GM18870 (cell line): ENCODE data around the gene FADS3.

Experiments
- ATAC-seq: cut with Tn5 transposase; IDR thresholded peaks from one replicate; pipeline ENCODE4 v1.9.1; 2021; ENCODE audit warnings: moderate library complexity; ENCODE audit not compliant: unreplicated experiment

The FADS3 gene

DNA sequence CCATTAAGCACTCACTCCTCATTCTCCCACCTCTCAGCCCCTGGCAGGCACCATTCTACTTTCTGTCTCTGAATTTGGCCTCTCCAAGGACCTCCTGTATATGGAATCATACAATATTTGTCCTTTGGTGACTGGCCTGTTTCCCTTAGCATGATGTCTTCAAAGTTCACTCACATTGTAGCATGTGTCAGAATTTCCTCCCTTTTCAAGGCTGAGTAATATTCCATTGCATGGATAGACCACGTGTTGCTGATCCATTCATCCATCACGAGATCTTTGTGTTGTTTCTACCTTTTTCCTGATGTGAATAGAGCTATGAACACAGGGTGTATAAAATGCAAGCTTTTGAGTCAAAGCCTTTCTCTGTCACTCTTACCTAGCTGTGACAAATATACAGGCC, 51.6 kb downstream of the FADS3 start:
- ATAC-seq, result no peak

DNA sequence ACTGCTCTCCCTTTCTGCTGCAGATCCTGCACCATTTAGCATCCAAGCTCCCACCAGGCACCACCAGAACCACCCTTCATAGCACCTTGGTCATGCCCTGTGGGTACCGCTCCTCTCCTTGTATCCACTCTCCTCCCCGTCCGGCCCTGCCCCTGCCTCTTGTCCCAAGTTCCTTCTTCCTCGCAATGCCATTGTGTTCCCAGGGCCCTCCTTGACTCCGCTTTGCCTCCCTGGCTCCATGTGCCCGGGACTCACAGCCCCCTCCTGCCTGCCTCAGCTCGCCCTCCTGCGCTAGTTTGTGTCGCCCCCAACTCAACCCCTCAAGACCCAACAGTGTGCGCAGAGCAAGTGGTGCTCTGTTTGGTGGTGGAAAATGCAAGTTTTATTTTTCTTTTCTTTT, 52.4 kb downstream of the FADS3 start:
- no peak for ATAC-seq

DNA sequence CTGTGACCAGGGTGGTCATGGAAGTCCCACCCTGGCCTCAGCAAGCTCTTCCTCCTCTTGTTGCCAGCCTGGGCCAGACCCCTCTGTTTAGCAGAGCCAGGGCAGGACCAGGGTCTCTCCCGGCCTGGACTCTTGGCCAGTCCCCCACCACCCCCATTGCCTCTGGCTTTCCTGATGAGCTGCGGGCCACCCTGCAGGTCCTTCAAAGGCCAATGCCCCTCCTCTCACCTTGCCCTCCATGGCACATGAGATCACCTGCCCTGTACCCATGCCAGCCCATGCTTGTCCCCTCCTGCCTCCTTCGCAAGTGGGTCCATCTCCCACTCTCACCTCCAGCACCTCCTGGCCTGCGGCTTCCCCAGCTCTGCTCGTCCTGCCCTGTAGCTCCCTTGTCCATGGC, 52.8 kb downstream of the FADS3 start:
- no peak for ATAC-seq

DNA sequence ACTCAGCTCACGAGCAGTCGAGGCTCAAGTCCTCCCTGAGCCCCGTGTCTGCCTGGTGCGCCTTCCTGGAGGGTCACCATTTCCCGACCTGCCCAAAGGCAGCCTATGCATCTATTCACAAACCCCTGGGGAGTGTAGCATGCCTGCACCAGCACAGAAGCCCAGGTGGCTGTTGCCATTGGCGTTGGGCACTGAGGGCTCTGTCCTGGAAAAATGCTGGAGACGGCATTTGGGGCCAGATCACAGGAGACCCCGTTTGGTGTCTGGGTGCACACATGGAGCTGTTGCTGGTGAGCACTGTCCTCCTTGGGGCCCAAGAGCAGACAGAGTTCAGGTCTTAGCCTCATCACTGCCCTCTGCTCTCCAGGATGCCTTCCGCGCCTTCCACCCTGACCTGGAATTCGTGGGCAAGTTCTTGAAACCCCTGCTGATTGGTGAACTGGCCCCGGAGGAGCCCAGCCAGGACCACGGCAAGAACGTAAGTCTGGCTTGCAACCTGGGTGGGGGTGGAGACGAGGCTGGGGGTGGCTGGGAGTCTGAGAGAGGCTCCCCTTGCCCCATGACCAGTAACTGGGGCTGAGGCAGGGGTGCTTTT, 53.8 kb downstream of the FADS3 start:
- ATAC-seq, result no peak

DNA sequence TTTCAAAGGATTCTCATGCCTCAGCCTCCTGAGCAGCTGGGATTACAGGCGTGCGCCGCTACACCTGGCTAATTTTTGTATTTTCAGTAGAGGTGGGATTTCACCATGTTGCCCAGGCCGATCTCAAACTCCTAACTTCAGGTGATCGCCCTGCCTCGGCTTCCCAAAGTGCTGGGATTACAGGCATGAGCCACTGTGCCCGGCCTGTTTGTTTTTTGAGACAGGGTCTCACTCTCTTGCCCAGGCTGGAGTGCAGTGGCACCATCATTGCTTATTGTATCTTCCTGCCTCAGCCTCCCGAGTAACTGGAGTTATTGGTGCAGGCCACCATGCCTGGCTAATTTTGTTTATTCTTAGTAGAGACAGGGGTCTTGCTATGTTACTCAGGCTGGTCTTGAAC, 55.2 kb downstream of the FADS3 start:
- ATAC-seq, result no peak

DNA sequence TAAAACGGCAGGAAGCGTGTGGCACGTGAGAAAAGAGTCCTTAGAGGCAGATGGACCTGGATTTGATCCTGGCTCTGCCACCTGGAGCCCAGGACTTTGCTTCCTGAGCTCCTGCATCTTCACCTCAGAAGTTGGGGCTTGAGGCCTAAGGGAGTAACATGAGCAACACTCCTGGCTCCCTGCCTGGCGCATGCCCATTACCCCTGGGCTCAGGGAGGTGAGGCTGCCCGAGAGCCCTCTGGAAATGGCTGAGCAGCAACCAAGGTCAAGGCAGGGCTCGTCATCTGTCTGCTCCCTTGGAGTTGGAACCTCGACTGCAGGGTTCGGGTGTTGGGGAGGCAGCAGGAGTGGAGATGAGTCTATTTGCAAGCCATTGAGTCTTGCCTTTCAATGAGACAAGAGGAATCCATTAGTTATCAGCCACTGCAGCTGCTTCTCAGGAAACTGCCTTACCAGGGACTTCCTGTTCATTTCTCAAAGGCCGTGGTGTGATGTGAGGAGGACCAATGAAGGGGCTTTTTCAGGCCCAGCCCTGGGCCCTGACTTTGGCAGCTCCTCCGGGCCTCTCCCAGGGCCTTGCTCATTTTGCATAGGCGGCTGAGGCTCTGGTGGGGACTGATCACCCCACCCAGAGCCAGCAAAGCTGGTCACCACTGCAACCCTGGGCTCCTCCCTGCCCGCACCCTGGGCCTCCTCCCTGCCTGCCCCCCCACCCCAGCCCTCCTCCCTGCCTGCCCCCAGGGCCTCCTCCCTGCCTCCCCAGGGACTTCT, 56.9 kb downstream of the FADS3 start:
- peak; percentile 59 for ATAC-seq

DNA sequence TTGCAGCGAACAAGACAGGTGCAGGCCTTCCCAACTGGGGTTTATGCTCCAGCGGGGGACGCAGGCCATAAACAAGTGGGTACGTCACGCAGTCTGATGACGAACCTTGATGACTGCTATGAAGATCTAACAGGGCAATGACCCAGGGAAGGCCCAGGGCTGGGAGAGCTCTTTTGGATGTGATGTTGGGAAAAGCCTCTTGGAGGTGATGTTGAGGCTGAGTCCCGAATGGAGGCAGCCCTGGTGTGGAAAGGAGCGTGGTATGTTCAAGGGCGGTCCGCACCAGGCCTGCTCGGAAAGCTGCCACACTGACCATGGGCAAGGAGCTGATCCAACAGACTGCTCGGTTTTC, 57.4 kb downstream of the FADS3 start:
- no peak for ATAC-seq

DNA sequence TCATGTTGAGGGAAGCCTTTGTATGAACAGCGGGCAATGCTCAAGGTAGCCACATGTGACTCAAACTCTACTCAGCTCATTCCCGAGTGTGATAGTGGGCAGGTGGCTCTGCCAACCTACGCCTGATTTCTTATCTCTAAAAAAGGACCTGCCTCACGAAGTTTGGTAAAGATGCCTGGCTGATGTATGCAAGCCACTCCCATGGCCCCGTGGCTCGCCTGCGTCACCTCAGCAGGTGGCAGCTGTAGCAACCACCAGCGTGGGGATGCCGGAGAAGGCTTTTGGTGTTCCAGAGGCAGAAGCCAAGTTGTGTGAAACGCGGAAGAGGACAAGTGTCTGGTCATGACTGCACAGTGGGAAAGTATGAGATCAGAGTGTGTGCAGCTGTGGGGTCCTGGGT, 57.9 kb downstream of the FADS3 start:
- ATAC-seq, result no peak

DNA sequence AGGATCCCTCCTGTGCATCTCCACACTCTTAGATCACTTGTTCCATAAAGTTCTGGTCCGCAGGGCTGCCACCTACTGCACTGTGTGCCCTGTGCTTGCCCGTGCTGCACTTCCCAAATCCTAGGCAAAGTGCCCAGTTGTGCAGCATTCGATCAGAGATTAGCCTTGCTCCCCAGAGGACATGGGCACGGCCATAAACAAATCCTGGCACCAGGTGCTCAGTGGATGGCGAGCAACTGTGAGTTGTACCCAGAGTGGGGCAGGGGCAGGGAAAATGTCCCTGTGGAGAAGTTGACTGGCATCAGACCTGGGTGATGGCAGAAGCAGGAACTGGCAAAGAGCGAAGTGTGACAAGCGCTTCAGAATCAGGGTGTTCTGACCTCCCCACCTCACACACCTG, 58.6 kb downstream of the FADS3 start:
- ATAC-seq, result no peak

DNA sequence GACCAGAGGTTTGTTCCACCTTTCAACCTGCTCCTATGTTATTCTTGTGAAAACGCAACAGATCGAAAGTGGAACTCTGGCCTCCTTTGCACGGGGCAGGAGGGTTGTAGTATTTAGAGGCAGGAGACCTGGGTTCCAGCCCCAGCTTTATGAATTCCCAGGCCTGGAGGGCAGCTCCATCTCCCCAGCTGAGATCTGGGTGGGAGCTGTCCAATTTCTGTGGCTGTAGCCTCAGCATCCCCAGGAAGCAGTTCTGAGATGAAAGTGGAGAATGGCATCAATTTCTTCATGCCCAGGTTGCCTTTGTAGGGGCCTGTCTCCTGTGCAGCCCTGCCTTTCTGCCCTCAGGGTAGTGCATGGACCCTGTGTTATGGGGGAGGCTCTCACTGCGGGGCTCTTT, 59.1 kb downstream of the FADS3 start:
- ATAC-seq, result no peak

DNA sequence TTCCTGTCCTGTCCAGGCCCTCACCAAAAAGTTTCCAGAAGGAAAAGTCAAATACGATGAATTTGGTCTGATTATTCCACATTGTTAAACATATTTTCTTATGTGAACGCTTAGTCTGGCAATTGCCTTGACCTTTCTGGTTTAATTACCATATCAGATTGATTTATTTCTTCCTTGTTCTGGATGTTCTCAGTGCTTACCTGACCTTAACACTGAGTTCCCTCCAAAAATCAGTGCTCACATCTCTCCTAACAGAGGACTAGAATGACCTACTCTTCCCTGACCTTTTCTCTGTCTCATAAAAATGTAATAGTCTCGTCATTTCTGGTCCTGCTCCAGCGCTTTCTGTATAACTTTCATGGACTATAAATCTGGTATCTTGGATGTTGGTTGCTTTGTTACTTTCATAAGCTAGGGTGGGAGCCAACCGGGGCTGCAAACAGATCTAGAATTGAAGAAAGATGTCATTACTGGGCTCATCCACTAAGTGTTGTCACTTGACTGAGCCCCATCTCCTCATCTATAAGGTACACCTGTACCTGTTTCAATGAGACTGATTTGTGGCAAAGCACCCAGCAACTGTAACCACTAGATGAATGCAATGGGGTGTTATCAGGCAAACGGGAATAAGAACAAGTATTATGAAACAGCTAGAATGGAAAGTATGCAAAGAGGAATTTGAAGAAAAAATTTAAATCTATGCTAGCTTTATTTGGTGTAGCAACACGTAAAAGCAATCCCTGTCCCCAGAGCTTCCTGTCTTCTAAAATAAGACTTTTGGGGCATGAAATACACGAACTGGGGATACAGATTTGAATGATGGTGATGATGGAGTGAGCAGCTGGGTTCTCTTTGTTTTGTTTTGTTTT, 60.9 kb downstream of the FADS3 start:
- no peak for ATAC-seq

DNA sequence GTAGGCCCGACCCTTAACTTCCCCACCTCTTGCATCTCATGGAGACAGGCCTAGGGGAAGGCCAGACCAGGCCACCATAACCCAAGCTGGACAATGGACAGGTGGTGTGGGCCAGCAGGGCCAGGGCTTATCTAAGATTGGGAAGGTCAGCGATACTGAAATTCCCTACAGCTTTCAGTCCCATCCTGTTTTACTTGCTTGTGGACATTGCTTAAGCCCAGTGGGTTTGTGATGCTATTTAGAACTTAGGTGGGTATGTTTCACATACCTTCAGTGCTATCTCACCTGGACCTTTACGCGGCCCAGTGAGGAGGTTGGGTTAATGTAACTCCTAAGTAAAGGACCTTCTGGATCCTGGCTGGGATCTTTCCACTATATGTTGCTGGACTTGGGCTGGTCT, 61.5 kb downstream of the FADS3 start:
- ATAC-seq, result no peak

DNA sequence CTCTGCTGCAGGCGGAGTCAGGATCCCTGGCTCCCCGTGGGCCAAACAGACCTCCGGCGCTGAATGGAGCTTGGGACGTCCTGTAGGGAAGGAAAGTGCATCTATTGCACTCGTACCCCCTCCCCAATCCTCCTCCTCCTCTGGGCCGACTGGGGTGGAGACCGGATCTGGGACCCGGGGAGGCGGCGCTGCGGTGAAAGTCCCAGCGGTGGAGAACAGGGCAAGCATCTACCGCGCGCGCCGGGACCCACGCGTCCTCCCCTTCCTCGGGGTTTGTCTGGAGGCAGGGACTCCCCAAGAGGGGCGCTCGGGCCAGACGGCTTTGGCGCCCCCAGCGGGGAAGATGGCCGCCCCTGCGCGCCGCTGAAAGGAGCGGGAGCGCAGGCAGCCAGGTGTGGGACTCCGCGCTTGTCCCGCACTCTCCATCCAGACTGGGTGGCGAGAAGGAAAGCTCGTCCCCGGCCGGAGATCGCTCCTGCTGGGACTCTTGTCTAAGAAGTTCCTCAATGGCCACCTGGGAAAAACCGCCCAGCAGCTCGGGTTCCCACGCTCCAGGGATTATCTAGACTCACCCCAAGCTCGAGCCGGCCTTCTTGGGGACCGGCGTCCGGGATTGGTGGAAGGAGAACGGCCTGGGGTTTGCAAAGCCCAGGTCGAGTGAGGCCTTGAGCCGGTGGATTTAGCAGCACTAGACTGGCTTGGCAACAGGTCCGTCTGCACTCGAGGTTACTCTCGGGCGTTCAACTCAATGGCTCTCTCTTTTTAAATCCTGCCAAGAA, 62.5 kb downstream of the FADS3 start:
- no peak for ATAC-seq

DNA sequence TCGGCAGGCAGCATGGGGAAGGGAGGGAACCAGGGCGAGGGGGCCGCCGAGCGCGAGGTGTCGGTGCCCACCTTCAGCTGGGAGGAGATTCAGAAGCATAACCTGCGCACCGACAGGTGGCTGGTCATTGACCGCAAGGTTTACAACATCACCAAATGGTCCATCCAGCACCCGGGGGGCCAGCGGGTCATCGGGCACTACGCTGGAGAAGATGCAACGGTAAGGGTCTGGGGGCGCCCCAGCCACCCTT, 63.0 kb downstream of the FADS3 start:
- no peak for ATAC-seq

DNA sequence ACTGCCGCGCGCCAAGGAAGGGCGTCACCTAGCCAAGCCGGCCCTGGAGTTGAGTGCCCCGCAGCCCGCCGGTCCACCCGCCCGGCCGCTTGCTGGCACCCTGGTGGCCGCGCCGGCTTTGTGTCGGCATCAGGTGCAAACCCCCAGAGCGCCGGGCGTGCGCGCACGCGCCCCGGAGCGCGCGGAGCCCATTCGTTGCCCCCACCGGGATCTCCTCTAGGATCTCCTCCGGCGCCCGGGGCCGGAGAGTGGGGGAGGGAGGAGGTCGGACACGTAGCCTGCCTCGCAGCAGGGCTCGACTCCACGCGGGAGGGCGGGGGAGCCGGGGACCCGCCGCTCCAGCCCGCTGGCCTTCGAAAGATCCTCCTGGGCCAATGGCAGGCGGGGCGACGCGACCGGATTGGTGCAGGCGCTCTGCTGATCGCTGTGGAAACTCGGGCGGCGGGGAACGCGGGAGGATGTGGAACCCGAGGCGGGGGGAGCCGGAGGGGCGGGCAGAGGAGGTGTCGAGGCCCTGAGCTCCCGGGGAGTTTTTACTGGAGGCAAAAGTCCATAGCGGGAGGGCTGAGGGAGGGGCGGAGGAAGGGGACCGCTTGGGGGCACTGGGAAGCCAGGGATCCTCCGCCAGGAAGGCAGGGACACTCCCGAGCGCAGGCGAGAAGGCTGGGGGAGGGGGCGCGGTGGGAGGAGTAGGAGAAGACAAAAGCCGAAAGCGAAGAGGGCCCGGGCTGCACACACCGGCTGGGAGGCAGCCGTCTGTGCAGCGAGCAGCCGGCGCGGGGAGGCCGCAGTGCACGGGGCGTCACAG, 63.6 kb downstream of the FADS3 start, which contains the start of gene FADS2:
FADS2 (plus strand) TSS at position 730 of the 808 bp plus-strand sequence. CDS start 91 bp downstream, outside the sequence.
- ATAC-seq, result peak; percentile 37

DNA sequence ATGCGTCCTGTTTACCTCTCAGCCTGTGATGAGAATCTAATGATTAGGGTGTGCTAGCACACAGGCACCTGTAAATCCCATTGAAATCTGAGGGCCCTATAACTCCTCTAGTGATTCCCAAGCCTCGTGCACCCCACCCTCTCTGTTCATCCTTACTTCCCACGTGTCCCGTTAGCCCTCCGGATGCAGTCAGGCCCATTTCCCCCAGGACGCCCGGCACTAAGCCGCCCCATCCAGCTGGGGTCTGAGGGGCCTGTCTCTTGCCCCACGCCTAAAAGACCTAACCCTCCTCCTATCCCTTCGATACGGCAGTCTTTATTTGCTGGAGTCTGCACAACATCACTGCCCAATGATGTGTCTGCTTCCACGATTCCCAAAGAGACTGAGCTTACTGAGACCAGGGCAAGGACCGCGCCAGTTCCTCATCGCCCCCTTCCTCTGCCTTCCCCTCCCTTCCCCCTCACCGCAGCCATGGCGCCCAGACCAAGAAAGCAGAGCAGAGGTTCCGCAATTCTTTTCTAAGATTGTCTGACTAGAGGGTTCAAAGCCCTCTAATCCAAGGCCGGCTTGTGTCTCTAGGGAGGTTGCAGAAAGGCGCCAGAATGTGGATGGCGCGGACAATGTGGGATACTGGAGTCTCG, 64.3 kb downstream of the FADS3 start:
- ATAC-seq, result no peak
